GM18909 (cell line): ENCODE measurements around the gene SSR3.

ENCODE experiments used
- ATAC-seq: cut with Tn5 transposase; IDR thresholded peaks from one replicate; pipeline ENCODE4 v1.9.1; 2021; ENCODE audit warnings: mild to moderate bottlenecking; ENCODE audit not compliant: unreplicated experiment, poor library complexity

Gene SSR3

GRCh38 chr3:156495816-156496215 lies 59.1 kb downstream of the SSR3 start:
- no peak for ATAC-seq

DNA sequence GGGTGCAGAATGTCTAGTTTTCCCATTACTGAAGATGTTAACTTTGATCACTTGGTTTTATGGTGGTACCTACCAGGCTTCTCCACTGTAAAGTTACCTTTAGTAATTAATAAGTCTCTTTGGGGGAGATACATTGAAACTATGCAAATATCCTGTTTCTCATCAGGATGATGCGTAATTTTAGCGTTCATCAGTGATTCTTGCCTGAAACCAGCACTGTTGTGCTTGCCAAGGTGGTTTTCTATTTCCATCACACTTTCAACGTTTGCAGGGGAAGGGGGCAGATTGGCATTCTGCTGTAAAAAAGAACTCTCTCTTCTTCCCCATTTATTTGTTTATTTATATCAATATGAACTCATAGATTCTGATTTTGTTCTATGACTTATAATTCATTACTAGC lies 61.0 kb downstream of the SSR3 start:
- ATAC-seq: no peak

DNA sequence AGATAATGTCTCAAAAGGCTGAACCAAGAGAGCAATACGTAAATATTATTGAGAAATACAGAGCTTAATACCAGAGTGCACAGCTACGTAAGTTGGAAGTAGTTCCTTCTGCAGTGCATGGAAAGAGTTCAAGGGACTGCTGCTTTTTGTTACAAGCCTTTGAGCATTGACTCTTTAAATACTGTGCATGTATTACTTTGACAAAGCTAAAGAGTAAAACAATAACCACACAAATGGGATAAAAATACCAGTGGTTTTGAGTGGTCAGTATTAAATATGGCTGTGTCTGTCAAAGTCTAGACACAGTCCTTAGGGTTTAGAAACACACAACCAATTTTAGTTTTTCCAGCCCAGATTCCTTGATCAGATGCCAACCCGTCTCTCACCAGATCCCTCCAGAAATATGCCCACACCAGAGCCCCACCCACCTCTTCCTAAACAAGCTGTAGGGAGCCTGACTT lies 62.1 kb downstream of the SSR3 start:
- ATAC-seq: no peak

- no peak for ATAC-seq
Observed at GRCh38 chr3:156491192-156491591, 63.7 kb downstream of the SSR3 start.
